ENCODE measurements around the gene ZFC3H1.

The ZFC3H1 gene

GRCh38 chr12:71682466-71682865 is 18.8 kb upstream of the ZFC3H1 start (continued):
- TF ChIP-seq, protein P1, sequence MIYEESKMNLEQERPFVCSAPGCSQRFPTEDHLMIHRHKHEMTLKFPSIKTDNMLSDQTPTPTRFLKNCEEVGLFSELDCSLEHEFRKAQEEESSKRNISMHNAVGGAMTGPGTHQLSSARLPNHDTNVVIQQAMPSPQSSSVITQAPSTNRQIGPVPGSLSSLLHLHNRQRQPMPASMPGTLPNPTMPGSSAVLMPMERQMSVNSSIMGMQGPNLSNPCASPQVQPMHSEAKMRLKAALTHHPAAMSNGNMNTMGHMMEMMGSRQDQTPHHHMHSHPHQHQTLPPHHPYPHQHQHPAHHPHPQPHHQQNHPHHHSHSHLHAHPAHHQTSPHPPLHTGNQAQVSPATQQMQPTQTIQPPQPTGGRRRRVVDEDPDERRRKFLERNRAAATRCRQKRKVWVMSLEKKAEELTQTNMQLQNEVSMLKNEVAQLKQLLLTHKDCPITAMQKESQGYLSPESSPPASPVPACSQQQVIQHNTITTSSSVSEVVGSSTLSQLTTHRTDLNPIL (CRISPR knock-in tag; IDR thresholded peaks at IDR 0.05; ENCODE audit: low read depth), result no peak
- no peak for TF ChIP-seq ZC3H10 (CRISPR knock-in tag; IDR thresholded peaks at IDR 0.05)
- no peak for TF ChIP-seq ZNF8 (CRISPR knock-in tag; IDR thresholded peaks at IDR 0.05)
- no peak for TF ChIP-seq ESRRG (CRISPR knock-in tag; IDR thresholded peaks at IDR 0.05)
- TF ChIP-seq TOX (CRISPR knock-in tag; IDR thresholded peaks at IDR 0.05; ENCODE audit: borderline replicate concordance), result no peak
- no peak for TF ChIP-seq ZFP30 (CRISPR knock-in tag; IDR thresholded peaks at IDR 0.05)
- no peak for TF ChIP-seq CSDC2 (CRISPR knock-in tag; IDR thresholded peaks at IDR 0.05)
- no peak for TF ChIP-seq TCF4 (CRISPR knock-in tag; IDR thresholded peaks at IDR 0.05; ENCODE audit: borderline replicate concordance)
- no peak for TF ChIP-seq PPARA (CRISPR knock-in tag; IDR thresholded peaks at IDR 0.05; ENCODE audit: borderline replicate concordance)
- no peak for TF ChIP-seq ZNF70 (CRISPR knock-in tag; IDR thresholded peaks at IDR 0.05)
- TF ChIP-seq OSR1 (CRISPR knock-in tag; IDR thresholded peaks at IDR 0.05), result no peak

DNA sequence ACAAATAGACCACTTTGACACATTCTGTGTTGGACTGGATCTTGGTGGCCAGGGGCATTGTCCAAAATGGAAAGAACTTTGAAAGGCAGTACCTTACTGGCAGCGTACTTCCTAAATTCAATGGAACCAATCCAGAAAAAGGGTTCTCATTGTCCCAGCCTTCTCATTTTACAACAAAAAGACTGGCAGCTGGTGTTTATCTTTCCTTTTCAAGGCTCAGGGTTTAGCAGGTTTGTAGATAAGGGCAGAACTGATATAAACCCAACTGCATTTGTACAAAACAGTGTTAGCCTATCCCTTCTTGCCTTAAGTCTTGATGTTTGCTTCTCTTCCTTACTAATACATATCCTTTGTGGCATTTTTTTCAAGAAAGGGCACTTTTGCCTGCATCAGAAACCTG is 8.2 kb upstream of the ZFC3H1 start:
- TF ChIP-seq, protein P1 (CRISPR knock-in tag; IDR thresholded peaks at IDR 0.05; ENCODE audit: low read depth), result no peak
- TF ChIP-seq ZFP30 (CRISPR knock-in tag; IDR thresholded peaks at IDR 0.05) (no peak), SNAI2 (CRISPR knock-in tag; IDR thresholded peaks at IDR 0.05) (no peak), OSR1 (CRISPR knock-in tag; IDR thresholded peaks at IDR 0.05) (no peak), ZNF70 (CRISPR knock-in tag; IDR thresholded peaks at IDR 0.05) (no peak), TCF4 (CRISPR knock-in tag; IDR thresholded peaks at IDR 0.05; ENCODE audit: borderline replicate concordance) (no peak)
- TF ChIP-seq, protein P2, sequence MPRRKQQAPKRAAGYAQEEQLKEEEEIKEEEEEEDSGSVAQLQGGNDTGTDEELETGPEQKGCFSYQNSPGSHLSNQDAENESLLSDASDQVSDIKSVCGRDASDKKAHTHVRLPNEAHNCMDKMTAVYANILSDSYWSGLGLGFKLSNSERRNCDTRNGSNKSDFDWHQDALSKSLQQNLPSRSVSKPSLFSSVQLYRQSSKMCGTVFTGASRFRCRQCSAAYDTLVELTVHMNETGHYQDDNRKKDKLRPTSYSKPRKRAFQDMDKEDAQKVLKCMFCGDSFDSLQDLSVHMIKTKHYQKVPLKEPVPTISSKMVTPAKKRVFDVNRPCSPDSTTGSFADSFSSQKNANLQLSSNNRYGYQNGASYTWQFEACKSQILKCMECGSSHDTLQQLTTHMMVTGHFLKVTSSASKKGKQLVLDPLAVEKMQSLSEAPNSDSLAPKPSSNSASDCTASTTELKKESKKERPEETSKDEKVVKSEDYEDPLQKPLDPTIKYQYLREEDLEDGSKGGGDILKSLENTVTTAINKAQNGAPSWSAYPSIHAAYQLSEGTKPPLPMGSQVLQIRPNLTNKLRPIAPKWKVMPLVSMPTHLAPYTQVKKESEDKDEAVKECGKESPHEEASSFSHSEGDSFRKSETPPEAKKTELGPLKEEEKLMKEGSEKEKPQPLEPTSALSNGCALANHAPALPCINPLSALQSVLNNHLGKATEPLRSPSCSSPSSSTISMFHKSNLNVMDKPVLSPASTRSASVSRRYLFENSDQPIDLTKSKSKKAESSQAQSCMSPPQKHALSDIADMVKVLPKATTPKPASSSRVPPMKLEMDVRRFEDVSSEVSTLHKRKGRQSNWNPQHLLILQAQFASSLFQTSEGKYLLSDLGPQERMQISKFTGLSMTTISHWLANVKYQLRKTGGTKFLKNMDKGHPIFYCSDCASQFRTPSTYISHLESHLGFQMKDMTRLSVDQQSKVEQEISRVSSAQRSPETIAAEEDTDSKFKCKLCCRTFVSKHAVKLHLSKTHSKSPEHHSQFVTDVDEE (CRISPR knock-in tag; IDR thresholded peaks at IDR 0.05), result no peak
- TF ChIP-seq, protein P3, sequence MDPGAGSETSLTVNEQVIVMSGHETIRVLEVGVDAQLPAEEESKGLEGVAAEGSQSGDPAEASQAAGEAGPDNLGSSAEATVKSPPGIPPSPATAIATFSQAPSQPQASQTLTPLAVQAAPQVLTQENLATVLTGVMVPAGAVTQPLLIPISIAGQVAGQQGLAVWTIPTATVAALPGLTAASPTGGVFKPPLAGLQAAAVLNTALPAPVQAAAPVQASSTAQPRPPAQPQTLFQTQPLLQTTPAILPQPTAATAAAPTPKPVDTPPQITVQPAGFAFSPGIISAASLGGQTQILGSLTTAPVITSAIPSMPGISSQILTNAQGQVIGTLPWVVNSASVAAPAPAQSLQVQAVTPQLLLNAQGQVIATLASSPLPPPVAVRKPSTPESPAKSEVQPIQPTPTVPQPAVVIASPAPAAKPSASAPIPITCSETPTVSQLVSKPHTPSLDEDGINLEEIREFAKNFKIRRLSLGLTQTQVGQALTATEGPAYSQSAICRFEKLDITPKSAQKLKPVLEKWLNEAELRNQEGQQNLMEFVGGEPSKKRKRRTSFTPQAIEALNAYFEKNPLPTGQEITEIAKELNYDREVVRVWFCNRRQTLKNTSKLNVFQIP (CRISPR knock-in tag; IDR thresholded peaks at IDR 0.05; ENCODE audit: borderline replicate concordance, low read depth), result no peak
- no peak for ATAC-seq

DNA sequence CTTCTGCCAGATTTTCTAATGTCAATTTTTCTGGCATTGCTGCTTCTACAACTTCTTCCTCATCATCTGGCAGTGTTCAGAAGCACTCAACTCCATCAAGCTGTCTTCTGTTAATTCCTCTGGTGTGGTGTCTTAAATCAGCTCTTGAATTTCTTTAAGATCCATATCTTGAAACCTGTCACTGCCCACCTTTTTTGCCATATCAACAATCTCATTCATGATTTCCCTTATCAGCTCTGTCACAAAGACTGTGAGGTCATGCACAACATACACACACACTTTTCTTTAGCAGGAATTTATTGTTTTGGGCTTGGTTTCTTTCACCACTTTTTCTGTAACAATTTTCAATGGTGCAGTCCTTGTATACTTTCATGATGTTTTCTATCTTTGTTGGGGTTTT is 7.7 kb upstream of the ZFC3H1 start:
- TF ChIP-seq, protein P2 (CRISPR knock-in tag; IDR thresholded peaks at IDR 0.05), result no peak
- no peak for ATAC-seq

DNA sequence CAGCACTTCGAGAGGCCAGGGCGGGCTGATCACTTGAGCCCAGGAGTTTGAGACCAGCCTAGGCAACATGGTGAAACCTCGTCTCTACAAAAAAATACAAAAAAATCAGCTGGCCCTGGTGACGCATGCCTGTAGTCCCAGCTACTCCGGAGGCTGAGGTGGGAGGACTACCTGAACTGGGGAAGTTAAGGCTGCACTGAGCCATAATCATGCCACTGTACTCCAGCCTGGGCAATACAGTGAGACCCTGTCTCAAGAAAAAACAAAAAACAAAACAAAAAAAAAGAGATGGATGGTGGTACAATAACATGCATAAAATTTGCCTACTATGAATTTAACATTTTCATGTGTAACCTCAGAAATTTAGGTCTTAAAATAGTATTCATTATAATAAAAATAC is 2.6 kb upstream of the ZFC3H1 start:
- ATAC-seq, result no peak
- no peak for TF ChIP-seq TOX (CRISPR knock-in tag; IDR thresholded peaks at IDR 0.05; ENCODE audit: borderline replicate concordance)
- TF ChIP-seq CSDC2 (CRISPR knock-in tag; IDR thresholded peaks at IDR 0.05), result no peak
- TF ChIP-seq ESRRG (CRISPR knock-in tag; IDR thresholded peaks at IDR 0.05), result no peak
- TF ChIP-seq ZNF70 (CRISPR knock-in tag; IDR thresholded peaks at IDR 0.05), result no peak
- TF ChIP-seq, protein P2 (CRISPR knock-in tag; IDR thresholded peaks at IDR 0.05), result no peak
- TF ChIP-seq, protein P1 (CRISPR knock-in tag; IDR thresholded peaks at IDR 0.05; ENCODE audit: low read depth), result no peak
- no peak for TF ChIP-seq ZNF8 (CRISPR knock-in tag; IDR thresholded peaks at IDR 0.05)
- no peak for TF ChIP-seq ZFP30 (CRISPR knock-in tag; IDR thresholded peaks at IDR 0.05)
- no peak for TF ChIP-seq ZC3H10 (CRISPR knock-in tag; IDR thresholded peaks at IDR 0.05)
- TF ChIP-seq ISL1 (CRISPR knock-in tag; IDR thresholded peaks at IDR 0.05), result no peak
- TF ChIP-seq PATZ1 (CRISPR knock-in tag; IDR thresholded peaks at IDR 0.05; ENCODE audit: borderline replicate concordance), result no peak
- TF ChIP-seq BACH2 (CRISPR knock-in tag; IDR thresholded peaks at IDR 0.05; ENCODE audit: borderline replicate concordance), result no peak

Measured in SK-N-SH treated with all-trans-retinoic acid at 6 μM for 48 hours (cell line).